Psoas muscle (tissue), 8 donors: ENCODE measurements around the gene PALB2. TPM values are rescaled to one million over a fixed set of nuclear protein-coding genes. Genes with fewer than 3 reads are reported as not detected.

ENCODE experiments used
- ATAC-seq, 4 donors: fragments of 200-7000 bp; cut with Tn5 transposase; one replicate each; pipeline ENCODE4 v1.9.1; 2020; ENCODE audit warnings: moderate library complexity in 3 of 4, mild to moderate bottlenecking in 2 of 4
- DNase-seq, 2 donors: peaks; one replicate each; pipeline ENCODE4 v3.0.0-alpha.2; 2020
- H3K27ac ChIP-seq: fragments of 200-600 bp; one replicate; pipeline ENCODE4 v1.8.0; 2022
- H3K27me3 ChIP-seq, 3 donors: fragments of 200-600 bp in 1 of 3; one replicate each; pipeline versions ENCODE4 v1.6.1 to v1.8.0; 2013 to 2022; ENCODE audit warnings: low read length in 2 of 3, mild to moderate bottlenecking in 2 of 3, moderate library complexity in 1 of 3; ENCODE audit not compliant: insufficient read depth in 3 of 3
- H3K36me3 ChIP-seq, 2 donors: fragments of 200-600 bp in 1 of 2; one replicate each; pipeline versions ENCODE4 v1.6.1 to v1.8.0; 2013 to 2022; ENCODE audit warnings: low read depth in 1 of 2, mild to moderate bottlenecking in 1 of 2, moderate library complexity in 1 of 2; ENCODE audit not compliant: insufficient read depth in 1 of 2
- H3K4me1 ChIP-seq: fragments of 200-600 bp; one replicate; pipeline ENCODE4 v1.8.0; 2022
- H3K4me3 ChIP-seq: fragments of 200-600 bp; one replicate; pipeline ENCODE4 v1.8.0; 2022; ENCODE audit warnings: mild to moderate bottlenecking
- H3K9me3 ChIP-seq: fragments of 200-600 bp; one replicate; pipeline ENCODE4 v1.8.0; 2022
- CTCF ChIP-seq: fragments of 200-600 bp; IDR thresholded peaks from one replicate; pipeline ENCODE4 v1.8.0; 2022; ENCODE audit warnings: antibody characterized with exemption
- WGBS, 3 donors: extraction: QIAGEN DNeasy Blood & Tissue Kit; methylation state at CpG; one replicate each; pipeline versions ENCODE4 v1.1.6 to v1.1.7; 2013; 5-methylcytosine and 5-hydroxymethylcytosine counted together
- intact Hi-C, 2 donors: fragments of 100-400 bp; cut with DNase I; formaldehyde crosslinking; loops; one replicate each; pipeline versions ENCODE4 v1.11.0 to v1.14.2; 2022
- polyA plus RNA-seq, 3 donors: library from polyadenylated mRNA; stranded (reverse); fragments of 200-250 nt; gene quantifications; one replicate each; pipeline ENCODE4 v1.2.3, GENCODE V29; 2013
- total RNA-seq, 4 donors: library from RNA; stranded (reverse); fragmentation: NEBNext Ultra II Directional in 2 of 4; extraction: Animal tissue kit (Norgen Biotek cat#: 25700) in 2 of 4; gene quantifications; one replicate each; pipeline versions ENCODE4 v1.2.1 to v1.2.4, GENCODE V29; 2021 to 2023
- donor health status: healthy with polysubstance abuse.
- donor health status: DM: no; HTN: no; CAD: no; lungs with moderate emphysema.
- donor health status: Bipolar disorder and iron deficiency.
- donor health status: healthy.
- donor health status: DM: yes; HTN: yes; CAD: no.
- donor health status: DM: no; HTN: no; CAD: no.
- donor health status: DM: no; HTN: no; CAD: no.
- donor health status: DM: yes; HTN: yes; CAD: no.

The PALB2 gene
- total and polyA plus RNA-seq, 7 donors: 4.3 to 10.6 (median 6.2) TPM

GRCh38 chr16:23650674-23651416, 9.7 kb upstream of the PALB2 start:
- Histone ChIP-seq H3K4me1 (peaks cover 6% of the 10 kb centered on the region), H3K4me3 (no peak overlapping the region), H3K36me3 (peaks cover 0 to 43% of the 10 kb centered on the region in 2 donors), H3K27ac (no peak overlapping the region), H3K9me3 (no peaks in the 10 kb centered on the region), H3K27me3 (no peaks in the 10 kb centered on the region)
- DNase-seq: no peak
- no peak for TF ChIP-seq CTCF
- no peak for ATAC-seq
- intact Hi-C loops: no loop called here
- 81 to 86% (median 82%) methylated on average over 4 of the region's 4 CpGs for WGBS, 3 donors

DNA sequence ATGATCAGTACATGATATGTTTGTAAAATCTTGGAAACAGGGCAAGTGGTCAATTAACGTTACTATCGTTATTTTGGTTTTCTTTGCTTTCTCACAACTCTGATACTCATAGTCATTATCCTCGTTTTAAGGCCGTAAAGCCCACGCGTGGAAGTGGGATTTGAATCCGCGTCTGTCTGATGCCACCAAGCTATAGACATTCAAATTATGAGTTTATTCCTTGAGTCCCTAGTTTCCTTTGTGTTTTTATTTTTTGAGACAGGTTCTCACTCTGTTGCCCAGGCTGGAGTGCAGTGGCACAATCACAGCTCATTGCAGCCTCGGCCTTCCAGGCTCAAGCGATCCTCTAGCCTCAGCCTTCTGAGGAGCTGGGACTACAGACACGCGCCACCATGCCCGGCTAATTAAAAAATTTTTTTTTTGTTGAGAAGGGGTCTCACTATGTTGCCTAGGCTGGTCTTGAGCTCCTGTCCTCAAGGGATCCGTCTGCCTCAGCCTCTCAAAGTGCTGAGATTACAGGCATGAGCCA, 1.2 kb upstream of the PALB2 start:
- Histone ChIP-seq H3K4me3 (peak overlapping the region; percentile 94), H3K9me3 (no peaks in the 10 kb centered on the region), H3K36me3 (peaks cover 7 to 53% of the 10 kb centered on the region in 2 donors), H3K4me1 (peaks cover 20% of the 10 kb centered on the region), H3K27me3 (no peaks in the 10 kb centered on the region), H3K27ac (peak overlapping the region; percentile 91)
- ATAC-seq (no peak), DNase-seq (no peak)
- intact Hi-C loops: no loop called here
- no peak for TF ChIP-seq CTCF
- 64 to 70% (median 66%) methylated on average over 14 of the region's 14 CpGs for WGBS, 3 donors

DNA sequence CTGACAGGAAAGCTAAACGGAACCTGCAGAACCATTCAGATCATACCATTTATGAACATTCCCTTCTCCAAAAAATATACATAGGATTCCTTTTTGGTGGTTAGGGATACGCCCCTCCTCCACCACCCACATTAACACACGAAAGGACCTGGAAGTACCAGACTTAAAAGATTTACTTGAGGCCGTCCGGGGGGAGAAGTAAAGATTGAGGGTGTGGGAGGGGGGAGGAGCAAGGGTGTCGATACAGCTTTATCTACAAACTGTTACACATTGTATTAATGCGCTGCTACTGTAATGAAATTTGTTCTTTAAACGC, 537 bp downstream of the PALB2 start:
- Histone ChIP-seq H3K4me1 (peaks cover 20% of the 10 kb centered on the region), H3K9me3 (no peaks in the 10 kb centered on the region), H3K27ac (peak overlapping the region; percentile 91), H3K27me3 (no peaks in the 10 kb centered on the region), H3K36me3 (peaks cover 5 to 56% of the 10 kb centered on the region in 2 donors), H3K4me3 (peak overlapping the region; percentile 94)
- TF ChIP-seq CTCF: no peak
- 0 to 2% (median 1%) methylated on average over 8 of the region's 8 CpGs for WGBS, 3 donors
- intact Hi-C loops: loop anchor here in 1 of 2 donors (2.0 kb wide), 1 partner anchor 44 kb away; the partner anchor contains the start of gene NDUFAB1
- DNase-seq (no peak), ATAC-seq (no peak)

GRCh38 chr16:23635958-23636357, 5.2 kb downstream of the PALB2 start:
- H3K4me1 ChIP-seq: peaks cover 9% of the 10 kb centered on the region
- no peak overlapping the region for H3K4me3 ChIP-seq
- H3K36me3 ChIP-seq: peaks cover 0 to 63% of the 10 kb centered on the region in 2 donors
- intact Hi-C loops: no loop called here
- no peaks in the 10 kb centered on the region for H3K27me3 ChIP-seq
- no peaks in the 10 kb centered on the region for H3K9me3 ChIP-seq
- no peak for DNase-seq
- no peak overlapping the region for H3K27ac ChIP-seq
- no peak for ATAC-seq
- no peak for TF ChIP-seq CTCF
